ENCODE results near the gene DDR1. TPM values are rescaled to one million over a fixed set of nuclear protein-coding genes. Genes with fewer than 3 reads are reported as not detected.

Gene DDR1
- total RNA-seq, 1 donor from 2014 or later = 5.1 TPM

DNA sequence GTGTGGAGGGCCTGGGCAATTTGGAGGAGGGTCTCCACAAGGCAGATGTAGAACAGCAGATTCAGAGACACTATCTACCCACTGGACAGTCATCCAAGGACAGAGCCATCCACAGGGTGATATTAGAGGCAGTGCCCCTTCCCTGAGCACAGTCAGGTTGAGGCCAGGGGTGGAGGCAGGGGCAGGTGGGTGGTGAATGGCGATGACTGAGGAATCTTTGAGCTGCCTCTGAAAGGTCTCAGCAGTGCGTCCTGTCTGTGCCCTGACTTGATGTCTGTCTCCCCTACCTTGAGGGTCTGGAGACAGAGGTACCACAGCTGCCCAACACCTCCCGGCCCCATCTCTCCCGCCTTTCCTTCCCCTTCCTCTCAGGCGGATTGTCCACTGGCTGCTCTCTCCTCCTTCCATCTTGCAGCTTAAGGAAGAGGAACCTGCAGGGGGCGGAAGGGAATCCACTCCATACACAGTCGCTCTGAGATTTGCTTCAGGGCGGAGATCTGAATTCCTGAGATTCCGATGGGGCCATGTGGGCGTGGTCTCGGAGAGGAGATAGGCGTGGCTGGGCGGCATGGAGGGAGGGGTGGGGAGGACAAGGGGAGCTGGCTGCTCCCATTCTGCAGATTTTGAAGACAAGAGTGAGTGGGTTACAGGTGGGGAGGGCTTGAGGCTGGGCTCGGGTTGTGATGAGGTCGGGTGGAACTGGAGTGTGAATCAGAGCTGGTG is 58.2 kb downstream of the DDR1 start:
- ATAC-seq = peak; percentile 60
- DNase-seq (ENCODE audit: low spot score) = no peak

DNA sequence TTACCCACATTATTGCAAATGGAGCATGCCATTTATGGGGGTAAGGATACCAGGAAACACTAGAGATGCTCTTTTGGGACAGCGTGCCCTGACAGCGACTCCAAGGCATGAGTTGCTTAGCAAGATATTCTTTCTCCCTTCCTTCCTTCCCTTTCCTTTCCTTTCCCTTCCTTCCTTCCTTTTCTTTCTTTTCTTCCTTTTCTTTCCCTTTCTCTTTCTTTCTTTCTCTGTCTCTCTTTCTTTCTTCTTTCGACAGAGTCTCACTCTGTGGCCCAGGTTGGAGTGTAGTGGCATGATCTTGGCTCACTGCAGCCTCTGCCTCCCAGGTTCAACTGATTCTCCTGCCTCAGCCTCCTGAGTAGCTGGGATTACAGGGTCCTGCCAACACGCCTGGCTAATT is 59.7 kb downstream of the DDR1 start:
- no peak for DNase-seq (ENCODE audit: low spot score)
- no peak for ATAC-seq

DNA sequence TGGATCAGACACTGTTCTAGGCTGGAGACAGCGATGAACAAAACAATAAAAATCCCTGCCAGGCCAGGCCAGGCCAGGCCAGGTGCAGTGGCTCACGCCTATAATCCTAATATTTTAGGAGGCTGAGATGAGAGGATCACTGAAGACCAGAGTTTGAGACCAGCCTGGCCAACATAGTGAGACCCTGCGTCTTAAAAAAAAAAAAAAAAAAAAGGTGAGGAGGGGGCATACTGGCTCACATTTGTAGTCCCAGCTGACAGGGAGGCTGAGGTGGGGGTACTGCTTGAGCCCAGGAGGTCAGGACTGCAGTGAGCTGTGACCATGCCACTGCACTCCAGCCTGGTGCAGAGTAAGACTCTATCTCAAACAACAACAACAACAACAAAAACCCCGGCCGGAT is 61.0 kb downstream of the DDR1 start:
- no peak for DNase-seq (ENCODE audit: low spot score)
- no peak for ATAC-seq

DNA sequence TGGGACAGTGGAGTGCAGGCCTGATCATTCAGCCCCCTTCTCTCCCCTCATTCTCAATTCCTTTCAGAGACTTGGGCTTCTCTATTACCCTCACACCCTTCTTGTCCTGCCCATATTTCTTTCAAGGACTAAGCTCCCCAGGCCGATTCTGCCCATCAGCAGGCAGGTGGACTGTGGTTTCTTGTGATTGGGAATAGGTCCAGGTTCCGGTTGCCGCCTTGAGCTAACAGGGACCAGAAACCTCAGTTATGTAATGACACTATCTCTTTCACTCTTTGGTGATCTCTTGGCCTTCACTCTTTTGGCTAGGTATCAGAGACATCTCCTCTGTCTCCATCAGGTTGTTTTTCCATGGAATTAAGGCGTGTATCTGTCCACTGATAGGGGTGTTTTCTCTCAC is 62.9 kb downstream of the DDR1 start:
- ATAC-seq (no peak), DNase-seq (ENCODE audit: low spot score) (no peak)

DNA sequence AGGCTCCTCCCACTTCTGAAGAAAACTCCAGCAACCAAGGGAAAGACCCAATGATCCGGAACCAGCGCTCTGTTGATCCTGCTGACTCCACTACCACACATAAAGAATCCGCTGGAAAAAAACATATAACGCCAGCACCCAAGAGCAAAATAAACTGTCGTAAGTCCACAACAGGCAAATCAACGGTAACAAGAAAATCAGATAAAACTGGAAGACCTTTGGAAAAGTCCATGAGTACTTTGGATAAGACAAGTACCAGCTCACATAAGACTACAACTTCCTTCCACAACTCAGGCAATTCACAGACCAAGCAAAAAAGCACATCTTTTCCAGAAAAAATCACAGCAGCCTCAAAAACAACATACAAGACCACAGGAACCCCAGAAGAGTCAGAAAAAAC is 64.5 kb downstream of the DDR1 start:
- DNase-seq (ENCODE audit: low spot score) = no peak
- no peak for ATAC-seq

Other genes starting within 250 kb of the DDR1 start
- gene C6orf136, start 237.4 kb upstream of the DDR1 start, total RNA-seq = 13.8 TPM
- 15.2 TPM for gene DHX16, start 211.5 kb upstream of the DDR1 start, total RNA-seq
- 10.6 TPM for gene PPP1R18, start 197.9 kb upstream of the DDR1 start, total RNA-seq
- 1.8 TPM for gene NRM, start 193.5 kb upstream of the DDR1 start, total RNA-seq
- gene MDC1, start 167.2 kb upstream of the DDR1 start, total RNA-seq = 13.7 TPM
- 219 TPM for gene TUBB, start 164.2 kb upstream of the DDR1 start, total RNA-seq
- 45.9 TPM for gene FLOT1, start 141.8 kb upstream of the DDR1 start, total RNA-seq
- 5.8 TPM for gene IER3, start 140.0 kb upstream of the DDR1 start, total RNA-seq
- gene GTF2H4, start 23.7 kb downstream of the DDR1 start, total RNA-seq = 21.7 TPM
- gene VARS2, start 29.7 kb downstream of the DDR1 start, total RNA-seq = 28.9 TPM
- not detected for gene SFTA2, start 47.7 kb downstream of the DDR1 start, total RNA-seq
- not detected for gene MUCL3, start 56.5 kb downstream of the DDR1 start, total RNA-seq
- gene MUC21, start 99.2 kb downstream of the DDR1 start, total RNA-seq = not detected
- not detected for gene MUC22, start 126.0 kb downstream of the DDR1 start, total RNA-seq
- not detected for gene C6orf15, start 228.1 kb downstream of the DDR1 start, total RNA-seq
- not detected for gene PSORS1C1, start 230.3 kb downstream of the DDR1 start, total RNA-seq
- not detected for gene CDSN, start 235.9 kb downstream of the DDR1 start, total RNA-seq